Loucy (cell line): ENCODE measurements around the gene CBX5.

Experiments used
- CTCF ChIP-seq: fragments of 200-600 bp; sonication (generic); conservative IDR thresholded peaks from 2 replicates; pipeline ENCODE4 v1.5.1; 2014; ENCODE audit warnings: mild to moderate bottlenecking, antibody characterized with exemption, low read length
- EZH2phosphoT487 ChIP-seq: fragments of 200-600 bp; IDR thresholded peaks from 2 replicates; pipeline ENCODE4 v1.6.1; 2018; ENCODE audit warnings: antibody characterized with exemption, mild to moderate bottlenecking, moderate library complexity, borderline replicate concordance

- peak; percentile 81 for TF ChIP-seq CTCF
- TF ChIP-seq EZH2phosphoT487: no peak
Observed at GRCh38 chr12:54324617-54325441, 44.9 kb upstream of the CBX5 start, which contains the start of gene COPZ1.
